Amygdala (tissue), 56 donors: ENCODE data around the gene FPGS.
A peak's percentile ranks its signal among the peaks of the same experiment; 100 is the strongest.

Source experiments
- DNase-seq, 56 donors: peaks; one replicate each; lab custom pipeline; 2025; lab: John Stamatoyannopoulos, UW

The FPGS gene

GRCh38 chr9:127809540-127810377 lies 7.1 kb downstream of the FPGS start:
- DNase-seq, result no peak

GRCh38 chr9:127810378-127811187 lies 7.9 kb downstream of the FPGS start:
- DNase-seq, result no peak

DNA sequence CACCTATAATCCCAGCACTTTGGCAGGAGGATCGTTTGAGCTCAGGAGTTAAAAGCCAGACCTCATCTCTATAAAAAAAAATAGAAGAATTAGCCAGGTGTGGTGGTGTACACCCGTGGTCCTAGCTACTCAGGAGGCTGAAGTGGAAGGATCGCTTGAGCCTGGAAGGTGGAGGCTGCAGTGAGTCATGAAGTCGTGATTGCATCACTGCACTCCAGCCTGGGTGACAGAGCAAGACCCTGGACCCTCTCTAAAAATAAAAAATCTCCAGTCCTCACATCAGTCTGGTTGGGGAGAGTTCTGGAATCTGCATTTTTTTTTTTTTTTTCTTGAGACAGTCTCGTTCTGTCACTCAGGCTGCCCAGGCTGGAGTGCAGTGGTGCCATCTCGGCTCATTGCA lies 9.3 kb downstream of the FPGS start:
- no peak for DNase-seq

GRCh38 chr9:127812936-127813675 lies 10.4 kb downstream of the FPGS start:
- no peak for DNase-seq

GRCh38 chr9:127813686-127814226 lies 11.1 kb downstream of the FPGS start:
- DNase-seq, result no peak

DNA sequence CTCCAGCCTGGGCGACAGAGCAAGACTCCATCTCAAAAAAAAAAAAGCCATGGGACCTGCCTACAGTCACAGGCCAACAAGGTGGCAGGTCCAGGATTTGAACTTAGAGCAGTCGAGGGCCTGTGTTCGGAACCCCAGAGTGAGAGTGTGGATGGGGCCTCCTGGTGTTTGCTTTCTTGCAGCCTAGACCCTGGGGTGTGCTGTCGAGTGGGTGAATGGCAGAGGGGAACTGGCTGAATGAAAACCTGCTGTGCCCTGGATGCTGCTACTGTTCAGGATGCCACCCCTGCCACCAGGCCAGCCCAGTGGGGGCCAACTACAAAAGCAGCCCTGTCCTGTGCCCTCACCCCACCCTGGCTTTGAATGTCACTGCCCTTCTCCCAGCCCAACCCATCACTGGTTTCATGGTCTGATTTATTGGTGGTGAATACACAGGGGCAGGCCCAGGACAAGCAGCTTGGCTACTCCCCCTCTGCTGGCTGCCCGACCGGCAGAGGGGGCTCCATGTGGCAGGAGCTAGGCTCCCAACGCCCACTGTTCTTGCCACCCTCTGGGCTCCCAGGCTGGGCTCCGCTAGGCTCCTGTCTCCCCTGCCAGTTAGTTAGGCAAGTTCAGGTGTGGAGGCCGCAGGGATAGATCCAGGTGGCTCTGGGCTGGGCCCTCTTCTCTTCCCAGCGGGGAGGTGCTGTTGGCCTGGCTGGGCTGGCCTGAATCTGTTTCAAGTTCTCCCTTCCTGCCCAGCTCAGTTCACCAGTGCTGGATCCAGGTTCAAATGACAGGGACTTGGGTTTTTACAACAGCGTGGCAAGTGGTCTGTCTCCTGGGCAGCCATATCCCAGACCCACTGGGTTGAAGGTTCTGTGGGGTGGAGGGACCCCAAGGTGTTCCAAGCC lies 12.2 kb downstream of the FPGS start:
- DNase-seq, result no peak

DNA sequence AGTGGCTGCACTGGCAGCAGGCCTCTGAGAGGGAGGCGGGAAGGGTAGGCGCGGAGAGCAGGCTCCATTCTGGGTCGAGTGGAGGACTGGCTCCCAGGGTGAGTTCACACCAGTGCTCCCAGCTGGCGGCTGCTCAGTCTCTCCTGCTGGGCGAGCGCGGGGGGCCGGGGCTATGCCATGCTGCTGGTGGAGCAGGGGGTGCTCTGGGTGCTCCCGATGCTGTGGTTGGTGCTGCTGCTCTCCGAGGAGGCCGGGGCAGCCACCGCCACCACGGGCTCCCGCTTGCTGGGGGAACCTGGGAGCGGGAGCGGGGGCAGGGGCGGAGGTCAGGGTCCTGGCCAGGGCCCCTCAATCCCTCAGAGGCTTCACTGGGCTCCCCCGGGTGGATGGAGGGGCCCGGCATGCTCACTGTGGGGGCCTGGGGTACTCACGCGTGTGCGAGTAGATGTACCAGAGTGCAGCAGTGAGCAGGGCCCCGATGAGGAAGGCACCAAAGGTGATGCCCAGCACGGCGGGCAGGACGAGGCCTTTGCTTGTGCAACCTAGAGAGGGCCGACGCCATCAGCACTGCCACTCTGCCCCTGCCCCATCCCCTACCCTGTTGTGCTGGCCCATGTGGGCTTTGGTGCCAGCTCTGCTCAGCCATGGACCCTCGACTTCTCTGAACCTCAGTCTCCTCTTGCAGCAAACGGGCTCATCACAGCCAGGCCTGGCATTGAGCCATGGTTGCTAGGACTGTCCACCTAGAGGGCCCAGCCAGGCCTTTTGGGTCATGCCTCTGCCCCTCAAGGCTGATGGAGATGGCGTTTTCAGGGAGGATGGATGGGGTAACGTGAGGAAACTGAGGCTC lies 13.1 kb downstream of the FPGS start:
- no peak for DNase-seq

- no peak for DNase-seq
These were observed 13.7 kb downstream of the FPGS start for GRCh38 chr9:127816362-127816725.

GRCh38 chr9:127816728-127817127 lies 14.0 kb downstream of the FPGS start:
- DNase-seq, result no peak

DNA sequence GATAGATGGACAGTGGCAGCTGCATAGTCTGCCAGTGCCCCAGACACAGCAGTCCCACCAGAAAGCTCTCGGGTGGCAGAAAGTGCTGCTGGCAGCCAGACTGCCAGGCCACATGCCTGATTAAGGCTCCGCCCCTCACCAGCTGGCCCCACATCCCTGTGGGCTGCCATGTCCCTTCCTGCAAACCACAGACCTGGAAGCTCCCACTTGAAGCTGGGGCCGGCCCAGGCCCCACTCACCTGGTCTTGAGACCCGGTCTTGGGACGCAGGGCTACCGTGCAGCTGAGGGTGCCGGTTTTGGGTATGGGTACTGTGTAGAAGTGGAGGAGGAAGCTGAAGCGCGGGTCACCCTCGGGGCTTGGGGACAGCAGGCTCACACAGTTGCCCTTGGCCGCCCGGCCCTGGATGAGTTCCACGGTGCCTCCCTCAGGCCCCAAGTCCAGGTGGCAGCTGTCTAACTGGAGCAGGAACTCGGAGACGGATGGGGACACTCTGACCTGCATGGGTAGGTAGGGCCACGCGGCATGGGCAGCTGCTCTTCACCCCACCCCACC lies 15.3 kb downstream of the FPGS start:
- DNase-seq, result no peak

DNA sequence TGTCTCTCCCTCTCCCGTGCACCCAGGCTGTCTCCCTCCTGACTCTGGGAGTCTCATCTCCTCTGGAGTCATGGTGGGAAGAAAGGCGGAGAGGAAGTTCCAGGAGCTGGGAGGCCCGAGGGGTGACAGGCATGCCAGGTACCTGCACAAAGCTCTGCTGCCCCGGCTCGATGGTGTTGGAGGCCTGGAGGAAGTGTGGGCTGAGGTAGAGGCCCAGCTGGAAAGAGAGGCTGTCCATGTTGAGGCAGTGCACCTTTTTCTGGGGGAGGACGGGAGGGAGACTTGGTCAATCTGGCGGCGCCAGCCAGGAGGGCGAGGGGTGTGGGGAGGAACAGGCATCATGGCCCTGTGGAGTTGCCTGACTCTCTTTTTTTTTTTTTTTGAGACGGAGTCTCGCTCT lies 15.9 kb downstream of the FPGS start:
- no peak for DNase-seq

DNA sequence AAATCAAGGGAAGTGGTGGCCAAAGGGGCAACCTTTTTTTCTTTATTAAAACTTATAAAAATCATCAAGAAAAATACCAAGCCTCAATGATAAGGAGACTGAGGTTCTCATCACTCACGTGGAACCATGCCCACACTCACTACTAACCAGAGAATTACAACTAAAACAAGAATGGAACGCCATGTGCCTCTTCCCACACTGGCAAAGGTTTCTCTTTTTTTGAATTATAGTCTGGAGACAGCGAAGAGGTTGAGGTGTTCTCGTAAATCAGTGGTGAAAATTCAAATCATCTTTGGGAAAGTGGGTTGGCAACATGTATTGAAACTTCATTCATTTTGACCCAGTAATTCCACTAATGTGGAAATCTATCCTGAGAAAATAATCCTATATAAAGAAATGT lies 19.4 kb downstream of the FPGS start:
- DNase-seq, result no peak

DNA sequence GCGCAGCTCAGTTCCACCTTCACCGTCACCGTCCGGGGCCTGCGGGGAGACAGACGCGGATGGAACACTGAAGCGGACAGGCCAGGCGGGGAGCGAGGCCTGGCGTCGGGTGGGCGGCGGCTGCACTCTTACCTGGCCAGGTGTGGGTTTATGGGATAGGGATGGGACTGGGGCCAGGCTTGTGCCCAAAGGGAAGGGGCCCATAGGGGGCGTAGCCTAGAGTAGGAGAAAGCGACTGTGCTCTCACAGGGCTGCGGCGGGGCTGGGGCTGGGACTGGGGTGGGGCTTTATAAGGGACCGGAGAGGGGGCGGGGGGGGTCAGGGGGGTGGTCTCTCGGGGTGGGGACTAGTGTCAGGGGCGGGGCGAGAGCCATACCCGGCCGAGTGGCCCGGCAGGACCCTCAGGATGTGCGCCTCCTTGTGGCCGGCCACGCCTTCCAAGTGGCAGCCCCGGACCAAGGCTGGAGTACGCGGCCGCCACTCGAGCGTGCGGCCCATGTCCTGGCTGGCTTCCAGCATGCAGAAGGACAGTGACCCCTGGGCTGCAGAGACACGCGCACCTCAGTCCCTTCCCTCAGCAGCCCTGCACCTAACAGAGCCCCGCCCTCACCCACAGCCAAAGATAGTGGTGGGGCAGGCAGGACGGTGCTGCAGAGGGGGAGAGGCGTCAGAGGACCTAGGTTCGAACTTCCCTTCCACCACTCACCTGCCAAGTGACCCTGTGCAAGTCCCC lies 22.8 kb downstream of the FPGS start:
- peak in 6 of 56 donors; percentile 8 to 69 (median 22) for DNase-seq

DNA sequence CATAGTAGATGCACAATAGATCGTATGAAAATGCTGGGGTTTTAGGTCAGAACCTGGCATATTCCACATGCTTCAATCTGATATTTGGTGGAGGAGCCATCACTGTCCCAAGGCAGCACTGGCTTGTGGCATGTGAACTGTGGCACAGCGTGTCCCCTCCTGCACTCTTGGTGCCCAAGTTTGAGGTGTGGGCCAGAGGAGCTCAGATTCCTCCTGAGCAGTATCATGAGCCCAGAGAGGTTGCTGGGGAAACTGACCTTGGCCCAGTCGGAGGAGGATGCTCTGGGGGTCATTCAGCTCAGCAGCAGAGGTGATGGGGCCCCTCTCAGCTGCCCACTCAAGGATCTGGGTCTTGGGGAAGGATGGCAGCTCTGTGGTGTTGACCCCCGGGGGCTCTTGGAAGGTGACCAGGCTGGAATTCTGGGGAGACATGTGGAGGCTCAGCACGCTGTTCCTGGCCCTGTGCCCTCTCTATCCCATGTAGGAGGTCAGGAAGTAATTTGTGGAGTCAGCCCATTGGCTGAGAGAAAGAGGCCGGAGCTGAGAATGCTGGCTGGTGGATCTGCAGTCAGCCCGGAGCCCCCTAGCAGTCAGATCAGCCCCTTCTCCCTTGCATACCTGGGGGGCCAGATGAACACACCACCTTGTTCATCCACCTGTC lies 23.7 kb downstream of the FPGS start:
- DNase-seq, result no peak

DNA sequence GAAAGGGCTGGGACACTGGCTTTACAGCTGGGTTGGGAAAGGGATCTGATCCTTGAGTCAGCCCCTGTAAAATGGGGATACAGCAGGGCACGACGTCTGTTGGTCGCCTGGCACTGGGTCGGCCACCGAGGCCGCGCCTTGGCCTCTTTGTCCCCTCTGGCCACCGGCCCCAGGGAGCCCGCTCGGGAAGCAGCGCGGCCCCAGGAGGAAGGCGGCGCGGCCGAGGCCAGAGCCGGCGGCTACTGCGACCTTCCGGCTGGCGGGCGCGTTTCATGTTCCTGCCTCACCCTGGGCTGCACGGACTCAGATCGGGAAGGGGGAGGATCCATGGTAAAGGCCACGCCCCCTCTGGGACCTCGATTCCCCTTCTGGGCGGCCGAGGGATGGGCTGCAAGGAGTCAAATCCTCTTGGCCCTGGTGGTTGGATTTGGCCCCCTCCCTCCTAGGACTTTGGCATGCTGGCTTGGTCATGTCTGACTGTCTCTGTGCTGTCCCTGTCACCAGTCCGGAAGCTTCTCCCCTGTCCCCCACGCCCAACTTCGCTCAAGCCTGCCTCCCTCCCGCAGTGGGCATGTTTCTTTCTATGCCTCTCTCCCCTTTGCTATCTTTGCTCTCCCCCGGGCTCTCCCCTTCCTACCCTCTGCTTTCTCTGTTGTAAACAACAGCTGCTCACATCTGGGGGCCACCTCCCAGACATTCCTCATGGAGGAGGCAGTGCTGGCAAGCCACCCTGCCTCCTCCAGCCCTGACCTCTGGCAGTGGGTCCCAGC lies 25.8 kb downstream of the FPGS start:
- DNase-seq, result peak in 15 of 56 donors; percentile 6 to 60 (median 22)

DNA sequence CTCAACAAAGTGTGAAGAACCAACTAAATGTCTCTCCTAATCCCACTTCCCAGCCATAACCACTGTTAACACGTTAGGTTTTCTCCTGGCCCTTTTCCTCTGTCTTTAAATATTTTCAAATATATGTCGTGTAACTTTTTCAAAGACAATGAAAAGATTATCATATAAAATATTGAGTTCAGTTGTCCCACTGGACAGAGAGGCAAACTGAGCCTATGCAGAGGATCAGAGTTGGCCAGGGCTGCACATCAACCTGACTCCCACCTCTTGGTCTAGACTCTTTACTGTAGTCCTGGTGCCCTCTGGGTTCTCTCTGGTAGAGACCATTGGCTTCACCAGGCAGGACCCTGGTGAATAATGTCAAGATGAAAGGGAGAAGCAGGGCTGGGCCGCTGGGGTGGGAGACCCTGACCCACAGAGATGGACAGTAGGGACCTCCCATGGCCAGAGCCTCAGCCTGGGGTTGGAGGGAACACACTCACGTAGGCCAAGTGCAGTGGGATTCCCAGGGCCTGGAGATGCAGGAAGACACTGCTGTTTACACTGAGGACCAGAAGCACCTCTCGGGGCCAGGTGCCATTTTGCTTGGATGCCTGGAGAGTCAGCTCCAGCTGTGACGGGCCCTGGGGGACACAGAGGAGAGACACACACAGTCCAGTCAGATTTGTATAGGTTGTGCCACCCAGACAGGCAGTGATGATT lies 26.7 kb downstream of the FPGS start:
- no peak for DNase-seq
